K562 (cell line): Measurements from ENCODE around the gene IRF2BP2.

Experiments
- ATF3 ChIP-seq, 2 experiments: fragments of 450-650 bp in 1 of 2; sonication (generic) in 1 of 2; formaldehyde crosslinking in 1 of 2; IDR thresholded peaks in 1 of 2; conservative IDR thresholded peaks in 1 of 2; 2 replicates each; pipeline versions ENCODE4 v1.6.1 to v1.8.1; 2016 to 2023; ENCODE audit warnings: mild to moderate bottlenecking in 2 of 2, moderate library complexity in 2 of 2, inconsistent platforms in 1 of 2, missing genetic modification reagents in 1 of 2
- CTCF ChIP-seq, 3 experiments: IDR thresholded peaks in 2 of 3; conservative IDR thresholded peaks in 1 of 3; 2 replicates each; pipeline ENCODE4 v1.5.1; 2011 to 2012; ENCODE audit warnings: low read length in 3 of 3, mild to moderate bottlenecking in 3 of 3, control low read depth in 2 of 3, improper control_type of control experiment in 1 of 3, inconsistent platforms in 1 of 3, low read depth in 1 of 3, mixed read lengths in 1 of 3, moderate library complexity in 1 of 3; ENCODE audit not compliant: insufficient read depth in 2 of 3
- ETV5 ChIP-seq: sonication (generic); formaldehyde crosslinking; IDR thresholded peaks from 2 replicates; pipeline ENCODE4 v1.4.0; 2020; ENCODE audit warnings: low read depth, mild to moderate bottlenecking, missing genetic modification reagents
- EZH2 ChIP-seq: IDR thresholded peaks from 2 replicates; pipeline ENCODE4 v1.6.1; 2012; ENCODE audit warnings: low read depth, mild to moderate bottlenecking, inconsistent platforms, low read length, borderline replicate concordance
- HNRNPLL ChIP-seq: fragments of 200-400 bp; formaldehyde crosslinking; IDR thresholded peaks from 2 replicates; pipeline ENCODE4 v1.6.1; 2017; ENCODE audit warnings: low read length, low read depth, mild to moderate bottlenecking; ENCODE audit not compliant: poor library complexity, severe bottlenecking
- POLR3A ChIP-seq: IDR thresholded peaks from 2 replicates; pipeline ENCODE4 v1.6.1; 2011; ENCODE audit warnings: borderline replicate concordance, mild to moderate bottlenecking, moderate library complexity; ENCODE audit not compliant: insufficient read length, insufficient read depth; ENCODE audit errors: extremely low read depth
- RAD21 ChIP-seq, 2 experiments: fragments of 250-450 bp in 1 of 2; fragments of 450-650 bp in 1 of 2; sonication (Bioruptor Pico) in 1 of 2; formaldehyde crosslinking in 1 of 2; IDR thresholded peaks in 1 of 2; conservative IDR thresholded peaks in 1 of 2; 2 replicates each; pipeline versions ENCODE4 v1.4.0 to v1.8.0; 2020 to 2022; ENCODE audit warnings: mild to moderate bottlenecking in 2 of 2, moderate library complexity in 1 of 2
- REST ChIP-seq, 2 experiments: fragments of 450-650 bp; formaldehyde crosslinking in 1 of 2; IDR thresholded peaks; 2 replicates each; pipeline versions ENCODE4 v1.4.0 to v1.6.1; 2014 to 2020; ENCODE audit warnings: mild to moderate bottlenecking in 2 of 2, borderline replicate concordance in 1 of 2, low read depth in 1 of 2
- SP2 ChIP-seq: IDR thresholded peaks from 2 replicates; pipeline ENCODE4 v1.6.1; 2011; ENCODE audit warnings: mild to moderate bottlenecking, low read depth, low read length, moderate library complexity; ENCODE audit not compliant: poor library complexity, severe bottlenecking; ENCODE audit errors: extremely low read depth
- ZNF511 ChIP-seq: sonication (generic); formaldehyde crosslinking; IDR thresholded peaks from 2 replicates; pipeline ENCODE4 v1.8.0; 2022; ENCODE audit warnings: mild to moderate bottlenecking, missing genetic modification reagents

- no peak for TF ChIP-seq HNRNPLL
- TF ChIP-seq ATF3 (IDR thresholded peaks at IDR 0.05): no peak
- no peak for TF ChIP-seq ATF3 (CRISPR knock-in tag; conservative IDR thresholded peaks at IDR 0.05)
- no peak for TF ChIP-seq ETV5 (CRISPR knock-in tag)
- no peak for TF ChIP-seq CTCF (IDR thresholded peaks at IDR 0.05 in 2 of 3, conservative IDR thresholded peaks at IDR 0.05 in 1 of 3; ENCODE audit: insufficient read depth in 2 of 3, low read depth in 1 of 3, low read length in 3 of 3)
- no peak for TF ChIP-seq REST (IDR thresholded peaks at IDR 0.05; ENCODE audit: borderline replicate concordance)
- TF ChIP-seq REST (CRISPR knock-in tag; IDR thresholded peaks at IDR 0.05; ENCODE audit: low read depth): no peak
- no peak for TF ChIP-seq RAD21 (CRISPR knock-in tag; conservative IDR thresholded peaks at IDR 0.05 in 1 of 2, IDR thresholded peaks at IDR 0.05 in 1 of 2)
- no peak for TF ChIP-seq POLR3A
- TF ChIP-seq EZH2: no peak
- TF ChIP-seq SP2: no peak
- no peak for TF ChIP-seq ZNF511 (CRISPR knock-in tag)
These were observed 37.0 kb downstream of the IRF2BP2 start for GRCh38 chr1:234572966-234573365.
